HFF-Myc (cell line): Measurements from ENCODE around the gene INHA.

Source experiments
- DNase-seq: peaks from one replicate; pipeline ENCODE4 v3.0.0-alpha.2; 2011; ENCODE audit warnings: low read depth; ENCODE audit errors: extremely low read depth
- H3K4me3 ChIP-seq: replicated peaks from 2 replicates; pipeline ENCODE4 v1.5.1; 2011; ENCODE audit warnings: low read depth, mild to moderate bottlenecking, control low read depth, low read length
- CTCF ChIP-seq: IDR thresholded peaks from 2 replicates; pipeline ENCODE4 v1.5.1; 2012; ENCODE audit warnings: mild to moderate bottlenecking, low read depth, low read length, control low read depth; ENCODE audit errors: missing control alignments

Gene INHA

GRCh38 chr2:219612577-219613286 lies 40.6 kb downstream of the INHA start:
- no peak for TF ChIP-seq CTCF
- no peak for DNase-seq
- H3K4me3 ChIP-seq = no peak overlapping the region

DNA sequence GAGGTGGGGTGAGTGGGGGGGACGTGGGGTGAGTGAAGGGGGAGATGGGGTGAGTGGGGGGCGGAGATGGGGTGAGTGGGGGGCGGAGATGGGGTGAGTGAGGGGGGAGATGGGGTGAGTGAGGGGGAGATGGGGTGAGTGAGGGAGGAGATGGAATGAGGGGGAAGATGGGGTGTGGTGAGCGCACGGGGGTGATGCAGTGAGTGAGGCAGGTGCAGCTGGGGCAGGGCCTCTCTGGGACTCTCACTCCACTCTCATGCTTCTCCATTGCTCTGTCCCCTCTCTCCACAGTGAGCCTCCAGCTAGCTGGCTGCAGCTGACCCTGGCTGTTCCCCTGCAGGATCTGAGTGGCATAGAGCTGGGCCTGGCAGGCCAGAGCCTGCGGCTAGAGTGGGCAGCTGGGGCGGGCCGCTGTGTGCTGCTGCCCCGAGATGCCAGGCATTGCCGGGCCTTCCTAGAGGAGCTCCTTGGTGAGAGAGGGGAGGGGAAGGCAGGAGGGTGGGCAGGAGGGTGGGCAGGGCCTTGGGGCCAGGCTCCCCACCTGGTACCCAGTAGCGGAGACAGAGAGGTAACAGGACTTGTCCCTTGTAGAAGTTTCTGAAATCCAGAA lies 41.5 kb downstream of the INHA start:
- no peak for DNase-seq
- no peak overlapping the region for H3K4me3 ChIP-seq
- no peak for TF ChIP-seq CTCF

DNA sequence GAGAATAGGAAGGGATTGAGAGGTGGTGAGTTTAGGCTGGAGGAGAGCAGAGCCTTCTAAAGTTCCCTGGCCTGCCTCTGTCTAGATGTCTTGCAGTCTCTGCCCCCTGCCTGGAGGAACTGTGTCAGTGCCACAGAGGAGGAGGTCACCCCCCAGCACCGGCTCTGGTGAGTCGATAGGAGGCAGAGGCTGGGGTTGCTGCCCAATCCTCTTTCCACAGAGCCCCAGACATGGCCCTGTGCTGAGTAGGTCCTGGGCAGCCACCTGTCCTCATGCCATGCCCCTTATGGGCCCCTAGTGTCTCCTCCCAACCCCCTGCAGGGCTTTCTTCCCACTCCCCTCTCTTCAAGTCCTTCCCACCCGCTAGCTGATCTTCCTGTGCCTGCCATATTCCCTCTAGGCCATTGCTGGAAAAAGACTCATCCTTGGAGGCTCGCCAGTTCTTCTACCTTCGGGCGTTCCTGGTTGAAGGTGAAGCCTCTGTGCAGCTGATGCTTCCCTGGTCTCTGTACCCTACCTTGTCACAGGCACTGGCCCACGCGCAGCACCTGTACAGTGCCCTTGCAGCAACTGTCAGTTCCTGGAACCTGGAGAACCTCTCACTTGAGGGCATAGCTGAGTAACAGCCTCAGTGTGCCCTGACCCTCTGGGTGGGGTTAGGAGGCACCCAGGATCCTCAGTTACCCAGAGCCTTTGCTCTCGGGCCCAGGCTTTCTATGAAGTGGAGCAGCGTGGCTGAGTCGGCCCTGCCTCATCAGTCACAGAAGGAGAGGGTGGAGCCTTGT lies 42.2 kb downstream of the INHA start:
- TF ChIP-seq CTCF = no peak
- H3K4me3 ChIP-seq = no peak overlapping the region
- no peak for DNase-seq

- no peak for DNase-seq
- TF ChIP-seq CTCF = no peak
- no peak overlapping the region for H3K4me3 ChIP-seq
These were observed 42.9 kb downstream of the INHA start for GRCh38 chr2:219615036-219615435.

DNA sequence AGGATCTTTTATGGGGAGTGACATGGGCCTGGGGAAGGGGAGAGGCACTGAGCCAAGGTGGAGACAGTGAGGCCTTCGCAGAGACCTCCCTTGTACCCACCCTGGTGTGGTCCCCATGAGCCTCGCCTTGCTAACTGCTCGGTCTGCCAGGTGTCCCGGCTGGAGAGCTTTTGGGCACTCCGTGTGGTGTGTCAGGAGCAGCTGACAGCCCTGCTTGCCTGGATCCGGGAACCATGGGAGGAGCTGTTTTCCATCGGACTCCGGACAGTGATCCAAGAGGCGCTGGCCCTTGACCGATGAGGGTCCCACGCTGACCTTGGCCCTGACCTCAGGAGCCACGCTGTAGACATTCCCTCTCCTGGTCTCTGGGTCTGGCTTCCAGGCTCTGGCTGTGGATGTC lies 43.8 kb downstream of the INHA start:
- no peak for DNase-seq
- TF ChIP-seq CTCF = no peak
- no peak overlapping the region for H3K4me3 ChIP-seq

- no peak for TF ChIP-seq CTCF
- no peak for DNase-seq
- H3K4me3 ChIP-seq = no peak overlapping the region
These were observed 44.4 kb downstream of the INHA start for GRCh38 chr2:219616550-219616949.
